RWPE2 (cell line): ENCODE data around the gene PRKCI.
A peak's percentile ranks its signal among the peaks of the same experiment; 100 is the strongest.

Source experiments
- ATAC-seq: fragments of 200-7000 bp; cut with Tn5 transposase; 3 replicates; pipeline ENCODE4 v1.9.1; 2021; ENCODE audit warnings: low read depth
- DNase-seq: peaks from one replicate; pipeline ENCODE4 v3.0.0-alpha.2; 2020; ENCODE audit warnings: low spot score
- H3K27ac ChIP-seq: fragments of 450-650 bp; 2 replicates; pipeline ENCODE4 v1.5.1; 2017; ENCODE audit warnings: mild to moderate bottlenecking; ENCODE audit not compliant: poor library complexity, severe bottlenecking
- H3K27me3 ChIP-seq: fragments of 250-450 bp; sonication (Bioruptor Pico); 2 replicates; pipeline ENCODE4 v1.5.1; 2021; ENCODE audit warnings: mild to moderate bottlenecking, moderate library complexity; ENCODE audit not compliant: insufficient read depth, poor library complexity, severe bottlenecking
- H3K36me3 ChIP-seq: fragments of 250-450 bp; sonication (Bioruptor Pico); 2 replicates; pipeline ENCODE4 v1.5.1; 2020; ENCODE audit warnings: low read depth, mild to moderate bottlenecking, moderate library complexity
- H3K4me1 ChIP-seq: fragments of 250-450 bp; sonication (Bioruptor Pico); 2 replicates; pipeline ENCODE4 v1.5.1; 2021; ENCODE audit warnings: mild to moderate bottlenecking, moderate library complexity; ENCODE audit not compliant: insufficient read depth, poor library complexity, severe bottlenecking
- H3K4me3 ChIP-seq: fragments of 250-450 bp; sonication (Bioruptor Pico); 2 replicates; pipeline ENCODE4 v1.5.1; 2021; ENCODE audit warnings: mild to moderate bottlenecking, moderate library complexity; ENCODE audit not compliant: severe bottlenecking
- H3K9me3 ChIP-seq: fragments of 250-450 bp; sonication (Bioruptor Pico); 2 replicates; pipeline ENCODE4 v1.5.1; 2021; ENCODE audit warnings: mild to moderate bottlenecking, moderate library complexity; ENCODE audit not compliant: severe bottlenecking
- CTCF ChIP-seq: fragments of 450-650 bp; IDR thresholded peaks from one replicate; pipeline ENCODE4 v1.5.1; 2017; ENCODE audit warnings: mild to moderate bottlenecking, moderate library complexity; ENCODE audit not compliant: poor library complexity, severe bottlenecking

Gene PRKCI

GRCh38 chr3:170302008-170302407, 79.8 kb downstream of the PRKCI start:
- no peaks in the 10 kb centered on the region for H3K9me3 ChIP-seq
- ATAC-seq = no peak
- no peak overlapping the region for H3K27ac ChIP-seq
- peaks cover 42% of the 10 kb centered on the region for H3K36me3 ChIP-seq
- no peaks in the 10 kb centered on the region for H3K27me3 ChIP-seq
- H3K4me3 ChIP-seq = no peak overlapping the region
- no peaks in the 10 kb centered on the region for H3K4me1 ChIP-seq
- TF ChIP-seq CTCF = no peak
- DNase-seq = no peak

- DNase-seq (no peak), ATAC-seq (no peak)
- H3K4me1 ChIP-seq = peaks cover 3% of the 10 kb centered on the region
- no peak overlapping the region for H3K4me3 ChIP-seq
- H3K9me3 ChIP-seq = no peaks in the 10 kb centered on the region
- TF ChIP-seq CTCF = no peak
- peaks cover 25% of the 10 kb centered on the region for H3K36me3 ChIP-seq
- no peak overlapping the region for H3K27ac ChIP-seq
- no peaks in the 10 kb centered on the region for H3K27me3 ChIP-seq
Measured at GRCh38 chr3:170306015-170306414, 83.8 kb downstream of the PRKCI start.

- peak; percentile 61 for ATAC-seq
- TF ChIP-seq CTCF = no peak
- DNase-seq = no peak
Measured at GRCh38 chr3:170307671-170308405, 85.6 kb downstream of the PRKCI start.

GRCh38 chr3:170309046-170309445, 86.8 kb downstream of the PRKCI start:
- Histone ChIP-seq H3K4me3 (no peak overlapping the region), H3K9me3 (no peaks in the 10 kb centered on the region), H3K27ac (no peak overlapping the region), H3K4me1 (peaks cover 3% of the 10 kb centered on the region), H3K27me3 (no peaks in the 10 kb centered on the region), H3K36me3 (peaks cover 1% of the 10 kb centered on the region; the same call in 1 of the 2 replicates)
- no peak for TF ChIP-seq CTCF
- ATAC-seq = no peak
- no peak for DNase-seq

More at GRCh38 chr3:170307671-170308405, 85.6 kb downstream of the PRKCI start:
- H3K27ac ChIP-seq = no peak overlapping the region
- H3K36me3 ChIP-seq = peaks cover 11% of the 10 kb centered on the region
- H3K9me3 ChIP-seq = no peaks in the 10 kb centered on the region
- no peak overlapping the region for H3K4me3 ChIP-seq
- peaks cover 3% of the 10 kb centered on the region for H3K4me1 ChIP-seq
- H3K27me3 ChIP-seq = no peaks in the 10 kb centered on the region

GRCh38 chr3:170317954-170318353, 95.7 kb downstream of the PRKCI start:
- ATAC-seq (no peak), DNase-seq (no peak)
- no peaks in the 10 kb centered on the region for H3K36me3 ChIP-seq
- H3K4me1 ChIP-seq = no peaks in the 10 kb centered on the region
- no peaks in the 10 kb centered on the region for H3K9me3 ChIP-seq
- H3K4me3 ChIP-seq = no peak overlapping the region
- H3K27ac ChIP-seq = no peak overlapping the region
- H3K27me3 ChIP-seq = no peaks in the 10 kb centered on the region
- TF ChIP-seq CTCF = no peak
